HG02588 (cell line): Measurements from ENCODE around the gene HOXA4.

ENCODE experiments used
- ATAC-seq: cut with Tn5 transposase; IDR thresholded peaks from one replicate; pipeline ENCODE4 v1.9.1; 2021; ENCODE audit warnings: mild to moderate bottlenecking, moderate library complexity; ENCODE audit not compliant: unreplicated experiment

HOXA4 gene

GRCh38 chr7:27169658-27170425 is 39.3 kb upstream of the HOXA4 start:
- no peak for ATAC-seq

GRCh38 chr7:27168265-27168947 is 37.8 kb upstream of the HOXA4 start:
- no peak for ATAC-seq

- ATAC-seq, result no peak
Measured at GRCh38 chr7:27167916-27168264, 37.3 kb upstream of the HOXA4 start.

GRCh38 chr7:27166531-27167505 is 36.3 kb upstream of the HOXA4 start:
- no peak for ATAC-seq

- no peak for ATAC-seq
Measured at GRCh38 chr7:27165996-27166530, 35.5 kb upstream of the HOXA4 start.

GRCh38 chr7:27165089-27165995 is 34.8 kb upstream of the HOXA4 start, which contains the start of gene HOXA9:
Gene HOXA9 (minus strand): TSS chr7:27165537. CDS start chr7:27165457, 80 bp downstream.
- ATAC-seq, result no peak

- ATAC-seq, result no peak
Measured at GRCh38 chr7:27164367-27165088, 34.0 kb upstream of the HOXA4 start.

GRCh38 chr7:27164045-27164366 is 33.4 kb upstream of the HOXA4 start:
- no peak for ATAC-seq

GRCh38 chr7:27163288-27164044 is 32.9 kb upstream of the HOXA4 start:
- ATAC-seq, result no peak

GRCh38 chr7:27162561-27163287 is 32.2 kb upstream of the HOXA4 start:
- ATAC-seq, result no peak

GRCh38 chr7:27161721-27162560 is 31.4 kb upstream of the HOXA4 start:
- no peak for ATAC-seq

- no peak for ATAC-seq
Measured at GRCh38 chr7:27161214-27161720, 30.7 kb upstream of the HOXA4 start.

GRCh38 chr7:27160546-27161213 is 30.1 kb upstream of the HOXA4 start:
- peak; percentile 54 for ATAC-seq

GRCh38 chr7:27160145-27160545 is 29.6 kb upstream of the HOXA4 start:
- no peak for ATAC-seq

- ATAC-seq, result no peak
Measured at GRCh38 chr7:27159266-27160144, 28.9 kb upstream of the HOXA4 start.
